OCI-LY7 (cell line): Measurements from ENCODE around the gene MYL11. TPM values are rescaled to one million over a fixed set of nuclear protein-coding genes. Genes with fewer than 3 reads are reported as not detected.
"Not testable (repeated sequence)": the region's sequence is repeated elsewhere in the genome, so short reads cannot be mapped to it uniquely, and the experiment has no call there.

Source experiments
- BruUV-seq: library from RNA; stranded (reverse); fragments of 400-500 nt; replicated peaks from 2 replicates; lab custom pipeline; 2021; lab: Mats Ljungman, UMichigan
- CTCF ChIA-PET: fragments of 300-600 bp; sonication (Branson Sonifier 250); formaldehyde crosslinking; loops from one replicate; lab custom pipeline; 2022; ENCODE audit warnings: antibody characterized with exemption; ENCODE audit not compliant: unreplicated experiment; lab: Charles Lee
- POLR2A ChIA-PET: fragments of 300-600 bp; sonication (Branson Sonifier 250); formaldehyde crosslinking; loops from one replicate; lab custom pipeline; 2022; ENCODE audit warnings: antibody characterized with exemption; lab: Charles Lee
- DNase-seq: peaks from one replicate; pipeline ENCODE4 v3.0.0-alpha.2; 2015; ENCODE audit warnings: low spot score
- H2AFZ ChIP-seq: fragments of 200-600 bp; sonication (generic), shearing (Covaris generic); 2 replicates; pipeline ENCODE4 v1.6.1; 2014; ENCODE audit warnings: mild to moderate bottlenecking, antibody characterized with exemption, low read length, moderate library complexity
- H3K27ac ChIP-seq: fragments of 200-600 bp; sonication (generic); 2 replicates; pipeline ENCODE4 v1.5.1; 2014; ENCODE audit warnings: mixed run types, low read depth, mild to moderate bottlenecking, moderate library complexity, low read length, inconsistent platforms; ENCODE audit not compliant: poor library complexity, severe bottlenecking
- H3K36me3 ChIP-seq: fragments of 200-600 bp; sonication (generic); 2 replicates; pipeline ENCODE4 v1.6.1; 2014; ENCODE audit warnings: mild to moderate bottlenecking, antibody characterized with exemption, low read length, moderate library complexity, mixed read lengths; ENCODE audit not compliant: insufficient read depth
- H3K4me1 ChIP-seq: fragments of 200-600 bp; sonication (generic); 2 replicates; pipeline ENCODE4 v1.5.1; 2014; ENCODE audit warnings: mild to moderate bottlenecking, low read length; ENCODE audit not compliant: insufficient read depth, poor library complexity, severe bottlenecking
- H3K4me2 ChIP-seq: fragments of 200-600 bp; sonication (generic); 2 replicates; pipeline ENCODE4 v1.6.1; 2014; ENCODE audit warnings: mild to moderate bottlenecking, low read length
- H3K4me3 ChIP-seq: fragments of 200-600 bp; sonication (generic); 2 replicates; pipeline ENCODE4 v1.5.1; 2014; ENCODE audit warnings: mild to moderate bottlenecking, low read depth, low read length; ENCODE audit not compliant: poor library complexity, severe bottlenecking
- H3K79me2 ChIP-seq: fragments of 200-600 bp; sonication (generic); 2 replicates; pipeline ENCODE4 v1.6.1; 2016; ENCODE audit warnings: low read depth, mild to moderate bottlenecking, low read length, moderate library complexity, mixed read lengths; ENCODE audit not compliant: insufficient read depth
- H3K9me2 ChIP-seq: fragments of 200-600 bp; sonication (generic); 2 replicates; pipeline ENCODE4 v1.6.1; 2016; ENCODE audit warnings: mild to moderate bottlenecking, low read length, mixed read lengths; ENCODE audit not compliant: insufficient read depth
- H3K9me3 ChIP-seq: fragments of 200-600 bp; sonication (generic); 2 replicates; pipeline ENCODE4 v1.6.1; 2014; ENCODE audit warnings: mild to moderate bottlenecking, mixed run types, low read length, mixed read lengths
- H4K20me1 ChIP-seq: fragments of 200-600 bp; sonication (generic); 2 replicates; pipeline ENCODE4 v1.6.1; 2014; ENCODE audit warnings: mild to moderate bottlenecking, antibody characterized with exemption, low read length, moderate library complexity, mixed read lengths; ENCODE audit not compliant: insufficient read depth
- CTCF ChIP-seq: fragments of 200-600 bp; sonication (generic); conservative IDR thresholded peaks from 2 replicates; pipeline ENCODE4 v1.5.1; 2014; ENCODE audit warnings: mild to moderate bottlenecking, antibody characterized with exemption, low read length, moderate library complexity, mixed read lengths
- EZH2phosphoT487 ChIP-seq: fragments of 200-600 bp; sonication (generic); IDR thresholded peaks from 2 replicates; pipeline ENCODE4 v1.6.1; 2018; ENCODE audit warnings: low read depth, borderline replicate concordance, mild to moderate bottlenecking, mixed run types, antibody characterized with exemption, low read length, moderate library complexity, mixed read lengths
- intact Hi-C: fragments of 100-400 bp; cut with micrococcal nuclease; formaldehyde crosslinking; loops from one replicate; pipeline ENCODE4 v1.10.0; 2022; ENCODE audit not compliant: unreplicated experiment
- total RNA-seq, 2 experiments: library from RNA; depleted of rRNA in 1 of 2; stranded (reverse); fragments of >200 nt in 1 of 2; shearing (Covaris generic) in 1 of 2; gene quantifications; 2 replicates each; pipeline ENCODE4 v1.2.3, GENCODE V29; 2014 to 2022

Gene MYL11
- total RNA-seq, 2 experiments from 2014 or later: 3.2 to 3.9 TPM

GRCh38 chr16:30395155-30395991, 20.8 kb downstream of the MYL11 start, which contains the start of gene ZNF48:
TSS of gene ZNF48 (plus strand) at chr16:30395420. CDS start at chr16:30395795, 375 bp downstream.
- H2AFZ ChIP-seq: peak within 1 kb of the TSS; percentile 60; the same call in 1 of the 2 replicates
- intact Hi-C loops: loop anchor here (1.0 kb wide), 1 partner anchor 17 kb away; no protein-coding TSS in a partner anchor
- peak within 1 kb of the TSS; percentile 85 for H3K4me2 ChIP-seq
- no TSS peak for BruUV-seq
- H3K79me2 ChIP-seq: peaks cover 17% of the 10 kb centered on the region
- no peaks in the 10 kb centered on the region for H3K9me3 ChIP-seq
- H3K27ac ChIP-seq: peak within 1 kb of the TSS; percentile 44
- no peaks in the 10 kb centered on the region for H3K9me2 ChIP-seq
- H3K4me3 ChIP-seq: peak within 1 kb of the TSS; percentile 89
- H4K20me1 ChIP-seq: 0 out of 2 replicates have a peak, but pooled peaks cover 5% of the 10 kb centered on the region
- DNase-seq: peak; percentile 95
- POLR2A ChIA-PET: interaction anchor here (0.6 to 3.3 kb wide), 9 partner anchors 11 to 45 kb away, joined by 3 to 22 read pairs (median 4); partner anchors contain the start of genes SEPTIN1, TBC1D10B and ZNF771
- H3K36me3 ChIP-seq: peaks cover 30% of the 10 kb centered on the region
- H3K4me1 ChIP-seq: peaks cover 23% of the 10 kb centered on the region
- peak; percentile 36 for TF ChIP-seq CTCF
- no peak for TF ChIP-seq EZH2phosphoT487
- CTCF ChIA-PET: interaction anchor here (0.6 to 1.0 kb wide), 4 partner anchors 13 to 34 kb away, joined by 3 to 4 read pairs (median 3); partner anchors contain the start of genes DCTPP1 and SEPTIN1

- Histone ChIP-seq H3K27ac (peak overlapping the region; percentile 44), H3K9me3 (no peaks in the 10 kb centered on the region), H3K79me2 (peaks cover 17% of the 10 kb centered on the region), H3K9me2 (no peaks in the 10 kb centered on the region), H3K4me3 (peak overlapping the region; percentile 89), H4K20me1 (0 out of 2 replicates have a peak, but pooled peaks cover 5% of the 10 kb centered on the region), H3K36me3 (peaks cover 30% of the 10 kb centered on the region), H2AFZ (no peak overlapping the region), H3K4me2 (peak overlapping the region; percentile 85), H3K4me1 (peaks cover 23% of the 10 kb centered on the region)
- intact Hi-C loops: loop anchor here (1.0 kb wide), 1 partner anchor 18 kb away; no protein-coding TSS in a partner anchor
- CTCF ChIA-PET: no interaction called here
- TF ChIP-seq EZH2phosphoT487 (no peak), CTCF (no peak)
- BruUV-seq: no TSS peak
- POLR2A ChIA-PET: interaction anchor here (1.1 to 3.3 kb wide), 6 partner anchors 12 to 46 kb away, joined by 3 to 22 read pairs (median 4); partner anchors contain the start of genes SEPTIN1 and ZNF771
- DNase-seq: no peak
Observed at GRCh38 chr16:30395992-30396585, 21.5 kb downstream of the MYL11 start.

GRCh38 chr16:30396627-30397026, 22.0 kb downstream of the MYL11 start:
- CTCF ChIA-PET, DNase-seq, H4K20me1 ChIP-seq, H3K27ac ChIP-seq, H3K9me3 ChIP-seq, H3K9me2 ChIP-seq, intact Hi-C loops, H2AFZ ChIP-seq: not testable (repeated sequence)
- Histone ChIP-seq H3K4me1 (peaks cover 23% of the 10 kb centered on the region), H3K4me2 (peak overlapping the region; percentile 85), H3K4me3 (peak overlapping the region; percentile 89), H3K79me2 (peaks cover 17% of the 10 kb centered on the region), H3K36me3 (peaks cover 30% of the 10 kb centered on the region)
- TSS peak; percentile 70 for BruUV-seq
- POLR2A ChIA-PET: interaction anchor here (1.0 to 3.3 kb wide), 3 partner anchors 11 to 25 kb away, joined by 3 to 22 read pairs (median 3); partner anchors contain the start of genes SEPTIN1 and ZNF771
